Right lobe of liver (tissue), 6 donors: ENCODE data around the gene OXCT1. TPM values are rescaled to one million over a fixed set of nuclear protein-coding genes. Genes with fewer than 3 reads are reported as not detected.

Source experiments
- ATAC-seq, 4 donors: fragments of 200-7000 bp; cut with Tn5 transposase; one replicate each; pipeline ENCODE4 v1.9.1; 2020; ENCODE audit warnings: mild to moderate bottlenecking in 4 of 4, moderate library complexity in 4 of 4
- DNase-seq, 3 donors: peaks; one replicate each; pipeline ENCODE4 v3.0.0-alpha.2; 2020
- H3K27ac ChIP-seq, 3 donors: fragments of 200-600 bp; one replicate each; pipeline ENCODE4 v1.8.0; 2022
- H3K27me3 ChIP-seq, 2 donors: fragments of 200-600 bp; one replicate each; pipeline ENCODE4 v1.8.0; 2022
- H3K36me3 ChIP-seq, 4 donors: fragments of 200-600 bp; sonication (generic) in 1 of 4; one replicate each; pipeline versions ENCODE4 v1.5.1 to v1.8.0; 2017 to 2022; ENCODE audit warnings: control low read depth in 1 of 4
- H3K4me1 ChIP-seq, 4 donors: fragments of 200-600 bp; sonication (generic) in 1 of 4; one replicate each; pipeline versions ENCODE4 v1.5.1 to v1.8.0; 2017 to 2022; ENCODE audit warnings: control low read depth in 1 of 4
- H3K4me3 ChIP-seq, 3 donors: fragments of 200-600 bp; one replicate each; pipeline ENCODE4 v1.8.0; 2022
- H3K9me3 ChIP-seq, 4 donors: fragments of 200-600 bp; sonication (generic) in 1 of 4; one replicate each; pipeline versions ENCODE4 v1.5.1 to v1.8.0; 2017 to 2022; ENCODE audit warnings: control low read depth in 1 of 4
- POLR2A ChIP-seq: fragments of 450-650 bp; IDR thresholded peaks from one replicate; pipeline ENCODE4 v1.6.1; 2017; ENCODE audit warnings: antibody characterized with exemption, mild to moderate bottlenecking
- WGBS: methylation state at CpG from one replicate; pipeline ENCODE4 v1.1.6; 2018; ENCODE audit warnings: low coverage, low lambda C conversion rate; ENCODE audit not compliant: insufficient coverage; ENCODE audit errors: missing lambda C conversion rate; 5-methylcytosine and 5-hydroxymethylcytosine counted together
- intact Hi-C, 2 donors: fragments of 100-400 bp; cut with DNase I; formaldehyde crosslinking; loops; one replicate each; pipeline versions ENCODE4 v1.11.2 to v1.14.1; 2022
- total RNA-seq, 6 experiments: library from RNA; depleted of rRNA in 2 of 6; stranded (reverse); fragments of >200 nt in 2 of 6; fragmentation: NEBNext Ultra II Directional in 3 of 6; extraction: Animal tissue kit (Norgen Biotek cat#: 25700) in 3 of 6; gene quantifications; one replicate each; pipeline versions ENCODE4 v1.1.0 to v1.2.4, GENCODE V29; 2016 to 2023
- TF ChIP-seq, protein P1 (sequence below), 4 donors: fragments of 200-600 bp in 3 of 4; fragments of 450-650 bp in 1 of 4; IDR thresholded peaks; one replicate each; pipeline versions ENCODE4 v1.5.1 to v1.8.0; 2016 to 2022; ENCODE audit warnings: antibody characterized with exemption in 4 of 4, mild to moderate bottlenecking in 2 of 4
- donor health status: DM: no; HTN: yes; CAD: no.
- donor health status: DM: no; HTN: no; CAD: no.
- donor health status: DM: no; HTN: no; CAD: no.
- donor health status: DM: no; HTN: yes; CAD: no.
- donor health status: DM: no; HTN: yes; CAD: no.

OXCT1 gene
- total RNA-seq, 6 experiments from 2014 or later: 0.24 to 0.75 (median 0.61) TPM

DNA sequence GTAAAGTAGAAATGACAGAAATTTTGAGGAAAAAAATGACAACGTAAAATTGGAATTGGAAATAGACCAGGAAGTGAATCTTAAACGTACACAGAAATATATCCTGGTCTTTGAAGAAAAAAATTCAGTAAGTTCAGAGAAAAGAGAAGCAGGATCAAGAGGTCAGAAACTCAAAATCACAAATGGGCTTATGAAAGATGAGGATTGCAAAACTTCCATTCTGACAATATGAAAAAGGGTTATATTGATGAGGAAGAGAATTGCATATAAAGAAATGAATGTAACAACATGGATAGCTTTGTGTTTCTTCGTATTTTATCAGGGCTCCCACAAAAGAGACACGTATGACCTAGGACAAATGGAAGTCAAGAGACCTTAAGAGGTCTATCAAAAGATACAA, 58.1 kb downstream of the OXCT1 start:
- WGBS: 53% methylated on average over 4 of the region's 4 CpGs
- H3K27me3 ChIP-seq: no peaks in the 10 kb centered on the region
- no peaks in the 10 kb centered on the region for H3K36me3 ChIP-seq
- H3K27ac ChIP-seq: no peak overlapping the region
- no peak overlapping the region for H3K4me3 ChIP-seq
- TF ChIP-seq, protein P1, sequence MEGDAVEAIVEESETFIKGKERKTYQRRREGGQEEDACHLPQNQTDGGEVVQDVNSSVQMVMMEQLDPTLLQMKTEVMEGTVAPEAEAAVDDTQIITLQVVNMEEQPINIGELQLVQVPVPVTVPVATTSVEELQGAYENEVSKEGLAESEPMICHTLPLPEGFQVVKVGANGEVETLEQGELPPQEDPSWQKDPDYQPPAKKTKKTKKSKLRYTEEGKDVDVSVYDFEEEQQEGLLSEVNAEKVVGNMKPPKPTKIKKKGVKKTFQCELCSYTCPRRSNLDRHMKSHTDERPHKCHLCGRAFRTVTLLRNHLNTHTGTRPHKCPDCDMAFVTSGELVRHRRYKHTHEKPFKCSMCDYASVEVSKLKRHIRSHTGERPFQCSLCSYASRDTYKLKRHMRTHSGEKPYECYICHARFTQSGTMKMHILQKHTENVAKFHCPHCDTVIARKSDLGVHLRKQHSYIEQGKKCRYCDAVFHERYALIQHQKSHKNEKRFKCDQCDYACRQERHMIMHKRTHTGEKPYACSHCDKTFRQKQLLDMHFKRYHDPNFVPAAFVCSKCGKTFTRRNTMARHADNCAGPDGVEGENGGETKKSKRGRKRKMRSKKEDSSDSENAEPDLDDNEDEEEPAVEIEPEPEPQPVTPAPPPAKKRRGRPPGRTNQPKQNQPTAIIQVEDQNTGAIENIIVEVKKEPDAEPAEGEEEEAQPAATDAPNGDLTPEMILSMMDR (IDR thresholded peaks at IDR 0.05): no peak
- TF ChIP-seq POLR2A: no peak
- no peaks in the 10 kb centered on the region for H3K4me1 ChIP-seq
- DNase-seq (no peak), ATAC-seq (no peak)
- intact Hi-C loops: no loop called here
- no peaks in the 10 kb centered on the region for H3K9me3 ChIP-seq

DNA sequence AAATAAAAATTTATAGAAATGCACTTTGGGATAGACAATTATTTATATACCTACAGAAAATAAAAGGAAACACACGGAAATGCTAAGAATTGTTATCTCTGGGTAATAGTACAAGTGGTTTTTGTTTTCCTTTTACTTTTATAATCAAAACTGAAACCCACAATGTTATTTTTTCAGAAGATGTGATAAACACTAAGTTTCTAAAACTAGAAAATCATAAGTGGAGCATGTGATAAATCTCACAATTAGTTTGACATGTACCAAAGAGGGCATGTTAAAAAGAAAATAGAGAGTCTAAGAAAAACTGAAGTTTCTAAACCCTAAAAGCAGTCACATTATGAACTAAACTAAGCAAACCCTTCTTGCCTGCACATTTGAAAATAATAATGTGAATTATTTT, 61.1 kb downstream of the OXCT1 start:
- WGBS: 55% methylated on average over 1 of the region's 1 CpG

DNA sequence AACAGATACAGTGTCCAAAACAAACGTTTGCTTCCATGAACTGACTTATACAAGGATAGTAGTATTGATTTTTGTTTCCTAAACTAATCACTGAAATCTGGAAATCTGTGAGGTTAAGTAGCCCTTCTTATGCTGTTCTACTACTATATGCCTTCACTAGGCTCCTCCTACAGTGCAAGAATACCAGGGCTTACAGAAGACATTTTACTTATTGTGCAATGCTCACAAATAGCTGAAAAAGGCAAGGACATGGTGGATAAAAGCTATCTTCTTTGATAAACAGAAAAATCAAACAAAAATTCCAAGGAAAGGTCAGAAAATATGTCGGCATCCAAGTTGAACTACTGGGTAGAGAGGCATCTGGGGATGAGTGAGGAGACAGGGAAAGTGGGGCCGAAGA, 61.9 kb downstream of the OXCT1 start:
- no peaks in the 10 kb centered on the region for H3K36me3 ChIP-seq
- no peak overlapping the region for H3K4me3 ChIP-seq
- TF ChIP-seq, protein P1 (IDR thresholded peaks at IDR 0.05): no peak
- TF ChIP-seq POLR2A: no peak
- intact Hi-C loops: no loop called here
- H3K27me3 ChIP-seq: no peaks in the 10 kb centered on the region
- ATAC-seq (no peak), DNase-seq (no peak)
- H3K9me3 ChIP-seq: no peaks in the 10 kb centered on the region
- WGBS: 41% methylated on average over 3 of the region's 3 CpGs
- H3K27ac ChIP-seq: no peak overlapping the region
- no peaks in the 10 kb centered on the region for H3K4me1 ChIP-seq

More for the DNA sequence above, 61.1 kb downstream of the OXCT1 start:
- ATAC-seq: no peak
- Histone ChIP-seq H3K9me3 (no peaks in the 10 kb centered on the region), H3K36me3 (no peaks in the 10 kb centered on the region), H3K27me3 (no peaks in the 10 kb centered on the region), H3K27ac (no peak overlapping the region), H3K4me3 (no peak overlapping the region), H3K4me1 (no peaks in the 10 kb centered on the region)
- no peak for DNase-seq
- intact Hi-C loops: no loop called here
- no peak for TF ChIP-seq POLR2A
- TF ChIP-seq, protein P1 (IDR thresholded peaks at IDR 0.05): no peak

DNA sequence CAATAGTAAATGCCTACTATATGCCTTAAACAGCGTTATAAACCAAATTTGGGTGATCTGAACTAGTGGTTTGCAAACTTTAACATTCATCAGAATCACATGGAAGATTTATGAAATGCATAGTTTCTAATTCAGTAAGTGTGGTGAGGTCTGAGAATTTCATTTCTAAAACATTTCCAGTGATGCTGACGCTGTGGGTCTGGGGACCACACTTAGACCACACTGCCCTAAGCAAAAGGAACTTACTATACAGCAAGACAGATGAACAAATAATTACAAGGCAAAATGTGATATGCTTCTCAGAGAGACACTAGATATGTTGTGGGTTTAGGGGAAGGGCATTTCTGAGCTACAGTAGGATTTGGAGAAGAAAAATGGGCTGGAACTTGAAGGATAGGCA, 72.6 kb downstream of the OXCT1 start:
- DNase-seq (no peak), ATAC-seq (no peak)
- H3K36me3 ChIP-seq: no peaks in the 10 kb centered on the region
- H3K27ac ChIP-seq: no peak overlapping the region
- intact Hi-C loops: no loop called here
- no peak overlapping the region for H3K4me3 ChIP-seq
- no peaks in the 10 kb centered on the region for H3K27me3 ChIP-seq
- H3K9me3 ChIP-seq: no peaks in the 10 kb centered on the region
- H3K4me1 ChIP-seq: no peaks in the 10 kb centered on the region
- TF ChIP-seq, protein P1 (IDR thresholded peaks at IDR 0.05): no peak
- no peak for TF ChIP-seq POLR2A
- whole genome bisulfite sequencing: 75% methylated on average over 2 of the region's 2 CpGs

DNA sequence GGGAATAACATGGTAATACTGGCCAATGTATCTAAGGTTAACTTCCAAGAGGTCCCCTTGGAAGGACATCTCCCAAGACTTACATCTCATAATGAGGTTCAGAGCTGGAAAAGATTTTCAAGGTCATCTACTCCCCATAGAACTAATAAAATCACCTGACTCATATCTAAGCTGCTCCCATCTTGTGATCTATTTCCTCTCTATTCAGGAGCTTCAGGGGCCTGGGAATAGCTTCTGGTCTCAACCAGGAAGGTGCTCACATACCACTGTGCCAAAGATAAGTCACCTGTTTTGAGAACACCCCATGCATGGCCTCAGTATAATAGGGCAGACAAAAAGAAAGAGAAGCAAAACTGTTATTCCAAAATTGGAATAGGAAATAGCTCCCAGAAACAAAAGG, 74.2 kb downstream of the OXCT1 start:
- intact Hi-C loops: no loop called here
- H3K9me3 ChIP-seq: no peaks in the 10 kb centered on the region
- no peaks in the 10 kb centered on the region for H3K27me3 ChIP-seq
- no peak overlapping the region for H3K4me3 ChIP-seq
- H3K27ac ChIP-seq: no peak overlapping the region
- ATAC-seq: no peak
- H3K36me3 ChIP-seq: no peaks in the 10 kb centered on the region
- no peak for TF ChIP-seq POLR2A
- TF ChIP-seq, protein P1 (IDR thresholded peaks at IDR 0.05): no peak
- no peak for DNase-seq
- H3K4me1 ChIP-seq: no peaks in the 10 kb centered on the region
